GM19372 (cell line): Measurements from ENCODE around the gene NIF3L1.

ENCODE experiments used
- ATAC-seq: cut with Tn5 transposase; IDR thresholded peaks from one replicate; pipeline ENCODE4 v1.9.1; 2021; ENCODE audit warnings: mild to moderate bottlenecking, low read depth, moderate library complexity; ENCODE audit not compliant: unreplicated experiment

Gene NIF3L1

GRCh38 chr2:200888704-200889625, at the start of gene NIF3L1, which contains the start of gene PPIL3:
TSS of gene NIF3L1 (plus strand) at chr2:200889371. CDS start at chr2:200891944, 2,573 bp downstream.
TSS of gene PPIL3 (minus strand) at chr2:200889077. CDS start at chr2:200887615, 1,462 bp downstream.
- ATAC-seq, result peak; percentile 89

- ATAC-seq, result no peak
Measured at GRCh38 chr2:200839513-200839912, 49.7 kb upstream of the NIF3L1 start.

GRCh38 chr2:200843993-200844948, 44.9 kb upstream of the NIF3L1 start:
- ATAC-seq, result no peak

GRCh38 chr2:200845194-200845593, 44.0 kb upstream of the NIF3L1 start:
- no peak for ATAC-seq

GRCh38 chr2:200845669-200846325, 43.4 kb upstream of the NIF3L1 start:
- no peak for ATAC-seq

GRCh38 chr2:200847269-200847668, 41.9 kb upstream of the NIF3L1 start:
- ATAC-seq, result no peak

GRCh38 chr2:200847939-200848338, 41.2 kb upstream of the NIF3L1 start:
- ATAC-seq, result no peak

GRCh38 chr2:200850512-200851256, 38.5 kb upstream of the NIF3L1 start:
- ATAC-seq, result no peak

- ATAC-seq, result no peak
Measured at GRCh38 chr2:200851398-200852248, 37.5 kb upstream of the NIF3L1 start.

- ATAC-seq, result no peak
Measured at GRCh38 chr2:200852605-200853004, 36.6 kb upstream of the NIF3L1 start.

GRCh38 chr2:200856806-200857205, 32.4 kb upstream of the NIF3L1 start:
- no peak for ATAC-seq

- ATAC-seq, result no peak
Measured at GRCh38 chr2:200860092-200860795, 28.9 kb upstream of the NIF3L1 start.

- ATAC-seq, result no peak
Measured at GRCh38 chr2:200861617-200862155, 27.5 kb upstream of the NIF3L1 start.

- no peak for ATAC-seq
Measured at GRCh38 chr2:200862532-200863000, 26.6 kb upstream of the NIF3L1 start.

- peak; percentile 1 for ATAC-seq
Measured at GRCh38 chr2:200863782-200864175, 25.4 kb upstream of the NIF3L1 start.

GRCh38 chr2:200864176-200865034, 24.8 kb upstream of the NIF3L1 start, which contains the start of gene CLK1:
TSS of gene CLK1 (minus strand) at chr2:200864658. CDS start at chr2:200861862, 2,796 bp downstream.
- ATAC-seq, result peak; percentile 80

GRCh38 chr2:200869014-200869413, 20.2 kb upstream of the NIF3L1 start:
- ATAC-seq, result no peak
